HK-2 (cell line): ENCODE measurements around the gene SPATA18.

Source experiments
- DNase-seq: peaks from one replicate; pipeline ENCODE4 v3.0.0-alpha.2; 2018; ENCODE audit not compliant: unreplicated experiment

SPATA18 gene

GRCh38 chr4:52051213-52051614 is at the start of gene SPATA18:
Gene SPATA18, plus strand, starts transcription at chr4:52051304. Its CDS starts 401 bp downstream, at chr4:52051705.
- DNase-seq, result peak; percentile 17

GRCh38 chr4:52001616-52002015 is 49.5 kb upstream of the SPATA18 start:
- DNase-seq, result no peak

- no peak for DNase-seq
Measured at GRCh38 chr4:52004414-52004813, 46.7 kb upstream of the SPATA18 start.

GRCh38 chr4:52005604-52006273 is 45.4 kb upstream of the SPATA18 start:
- DNase-seq, result no peak

GRCh38 chr4:52006887-52007286 is 44.2 kb upstream of the SPATA18 start:
- no peak for DNase-seq

GRCh38 chr4:52010986-52011385 is 40.1 kb upstream of the SPATA18 start:
- DNase-seq, result no peak

GRCh38 chr4:52012651-52013050 is 38.5 kb upstream of the SPATA18 start:
- DNase-seq, result no peak

- no peak for DNase-seq
Measured at GRCh38 chr4:52014903-52015302, 36.2 kb upstream of the SPATA18 start.

- DNase-seq, result no peak
Measured at GRCh38 chr4:52015366-52015765, 35.7 kb upstream of the SPATA18 start.

GRCh38 chr4:52016981-52017380 is 34.1 kb upstream of the SPATA18 start:
- no peak for DNase-seq

- no peak for DNase-seq
Measured at GRCh38 chr4:52017814-52018213, 33.3 kb upstream of the SPATA18 start.

GRCh38 chr4:52019936-52020657 is 31.0 kb upstream of the SPATA18 start, which contains the start of gene LRRC66:
Gene LRRC66, minus strand, starts transcription at chr4:52020363. Its CDS starts 2,750 bp downstream, at chr4:52017613.
- DNase-seq, result no peak

- DNase-seq, result peak; percentile 14
Measured at GRCh38 chr4:52028970-52029369, 22.1 kb upstream of the SPATA18 start.

GRCh38 chr4:52032005-52032404 is 19.1 kb upstream of the SPATA18 start:
- DNase-seq, result no peak

GRCh38 chr4:52035190-52035589 is 15.9 kb upstream of the SPATA18 start:
- DNase-seq, result no peak

- DNase-seq, result no peak
Measured at GRCh38 chr4:52036886-52037530, 14.1 kb upstream of the SPATA18 start.

GRCh38 chr4:52037689-52038102 is 13.4 kb upstream of the SPATA18 start:
- peak; percentile 33 for DNase-seq

- peak; percentile 66 for DNase-seq
Measured at GRCh38 chr4:52038103-52038912, 12.8 kb upstream of the SPATA18 start, which contains the start of gene SGCB. Gene SGCB, minus strand, starts transcription at chr4:52038299. Its CDS starts 40 bp downstream, at chr4:52038259.

- no peak for DNase-seq
Measured at GRCh38 chr4:52045028-52045427, 6.1 kb upstream of the SPATA18 start.

- DNase-seq, result no peak
Measured at GRCh38 chr4:52049266-52049665, 1.8 kb upstream of the SPATA18 start.

GRCh38 chr4:52051615-52052474 is 741 bp downstream of the SPATA18 start:
- peak; percentile 56 for DNase-seq
